Activated B cell treated with CpG ODN at 0.5 μM for 24 hours (primary cell): ENCODE measurements around the gene PDE9A. TPM values are rescaled to one million over a fixed set of nuclear protein-coding genes. Genes with fewer than 3 reads are reported as not detected.

ENCODE experiments used
- ATAC-seq: fragments of 200-7000 bp; cut with Tn5 transposase; one replicate; pipeline ENCODE4 v1.10.0; 2021; ENCODE audit warnings: low read depth, mild to moderate bottlenecking, moderate library complexity
- CTCF ChIA-PET: fragments of 350-600 bp; sonication (Branson Sonifier 250); formaldehyde crosslinking; loops from one replicate; lab custom pipeline; 2021; ENCODE audit warnings: antibody characterized with exemption; lab: Charles Lee
- POLR2A ChIA-PET: fragments of 350-600 bp; sonication (Branson Sonifier 250); formaldehyde crosslinking; loops from one replicate; lab custom pipeline; 2021; ENCODE audit warnings: antibody characterized with exemption; lab: Charles Lee
- DNase-seq: peaks from one replicate; pipeline ENCODE4 v3.0.0; 2022
- H3K27ac Mint-ChIP-seq: one replicate; pipeline ENCODE4 v1.8.0; 2020; ENCODE audit warnings: mixed read lengths
- H3K27me3 Mint-ChIP-seq: one replicate; pipeline ENCODE4 v1.8.0; 2021; ENCODE audit warnings: mixed read lengths
- H3K36me3 Mint-ChIP-seq: one replicate; pipeline ENCODE4 v1.8.0; 2021; ENCODE audit warnings: low read depth, mixed read lengths
- H3K4me1 Mint-ChIP-seq: one replicate; pipeline ENCODE4 v1.8.0; 2021; ENCODE audit warnings: mixed read lengths
- H3K4me3 Mint-ChIP-seq: one replicate; pipeline ENCODE4 v1.8.0; 2020; ENCODE audit warnings: mild to moderate bottlenecking, mixed read lengths
- H3K9me3 Mint-ChIP-seq: one replicate; pipeline ENCODE4 v1.8.0; 2020; ENCODE audit warnings: mixed read lengths
- CTCF ChIP-seq: fragments of 200-600 bp; IDR thresholded peaks from one replicate; pipeline ENCODE4 v1.8.0; 2022; ENCODE audit warnings: antibody characterized with exemption, mild to moderate bottlenecking
- intact Hi-C: fragments of 100-400 bp; cut with micrococcal nuclease; formaldehyde crosslinking; loops from one replicate; pipeline ENCODE4 v1.15.1; 2024
- total RNA-seq: library from RNA; stranded (reverse); gene quantifications from 2 replicates; pipeline ENCODE4 v1.2.3, GENCODE V29; 2022

PDE9A gene
- total RNA-seq, 1 donor from 2014 or later = 0.58 TPM

- TF ChIP-seq CTCF = no peak
- Mint-ChIP-seq H3K9me3 (no peaks in the 10 kb centered on the region), H3K27me3 (peaks cover 9% of the 10 kb centered on the region), H3K4me3 (no peak overlapping the region), H3K27ac (no peak overlapping the region), H3K4me1 (peaks cover 5% of the 10 kb centered on the region), H3K36me3 (no peaks in the 10 kb centered on the region)
- ATAC-seq (no peak), DNase-seq (no peak)
- intact Hi-C loops = no loop called here
- CTCF ChIA-PET = no interaction called here
- POLR2A ChIA-PET = no interaction called here
These were observed 34.4 kb downstream of the PDE9A start for GRCh38 chr21:42687796-42688195.

GRCh38 chr21:42688226-42688840 is 34.9 kb downstream of the PDE9A start:
- POLR2A ChIA-PET = no interaction called here
- CTCF ChIA-PET = no interaction called here
- Mint-ChIP-seq H3K27me3 (peaks cover 8% of the 10 kb centered on the region), H3K27ac (no peak overlapping the region), H3K4me3 (no peak overlapping the region), H3K9me3 (no peaks in the 10 kb centered on the region), H3K36me3 (no peaks in the 10 kb centered on the region), H3K4me1 (peaks cover 5% of the 10 kb centered on the region)
- no peak for TF ChIP-seq CTCF
- no peak for DNase-seq
- intact Hi-C loops = no loop called here
- no peak for ATAC-seq

GRCh38 chr21:42688841-42689371 is 35.5 kb downstream of the PDE9A start:
- Mint-ChIP-seq H3K4me3 (no peak overlapping the region), H3K27me3 (peaks cover 6% of the 10 kb centered on the region), H3K9me3 (no peaks in the 10 kb centered on the region), H3K36me3 (no peaks in the 10 kb centered on the region), H3K4me1 (peaks cover 5% of the 10 kb centered on the region), H3K27ac (no peak overlapping the region)
- POLR2A ChIA-PET = no interaction called here
- CTCF ChIA-PET = no interaction called here
- no peak for ATAC-seq
- DNase-seq = no peak
- no peak for TF ChIP-seq CTCF
- intact Hi-C loops = no loop called here

- DNase-seq (no peak), ATAC-seq (no peak)
- H3K27me3 Mint-ChIP-seq = no peaks in the 10 kb centered on the region
- no peaks in the 10 kb centered on the region for H3K36me3 Mint-ChIP-seq
- H3K27ac Mint-ChIP-seq = no peak overlapping the region
- intact Hi-C loops = no loop called here
- no peak overlapping the region for H3K4me3 Mint-ChIP-seq
- no peaks in the 10 kb centered on the region for H3K4me1 Mint-ChIP-seq
- ChIA-PET CTCF (no interaction called here), POLR2A (interaction anchor here (0.5 kb wide), 1 partner anchor 142 kb away, joined by 3 read pairs; no protein-coding TSS in a partner anchor)
- TF ChIP-seq CTCF = no peak
- no peaks in the 10 kb centered on the region for H3K9me3 Mint-ChIP-seq
These were observed 37.2 kb downstream of the PDE9A start for GRCh38 chr21:42690586-42690985.

- H3K36me3 Mint-ChIP-seq = no peaks in the 10 kb centered on the region
- no peak for TF ChIP-seq CTCF
- ChIA-PET CTCF (no interaction called here), POLR2A (no interaction called here)
- no peak overlapping the region for H3K27ac Mint-ChIP-seq
- H3K4me1 Mint-ChIP-seq = no peaks in the 10 kb centered on the region
- intact Hi-C loops = no loop called here
- no peaks in the 10 kb centered on the region for H3K27me3 Mint-ChIP-seq
- H3K9me3 Mint-ChIP-seq = no peaks in the 10 kb centered on the region
- H3K4me3 Mint-ChIP-seq = no peak overlapping the region
- ATAC-seq = no peak
- no peak for DNase-seq
These were observed 38.6 kb downstream of the PDE9A start for GRCh38 chr21:42691901-42692559.
